HCT116 (cell line): ENCODE measurements around the gene APBA3.

Experiments
- JUND ChIP-seq: IDR thresholded peaks from 2 replicates; pipeline ENCODE4 v1.6.1; 2012
- POLR2A ChIP-seq: IDR thresholded peaks from 2 replicates; pipeline ENCODE4 v1.7.0; 2011; ENCODE audit warnings: borderline replicate concordance; ENCODE audit not compliant: insufficient read depth, insufficient read length; ENCODE audit errors: extremely low read depth
- TCF7L2 ChIP-seq: IDR thresholded peaks from 2 replicates; pipeline ENCODE4 v1.7.0; 2011; ENCODE audit warnings: borderline replicate concordance, inconsistent platforms; ENCODE audit not compliant: insufficient read depth, insufficient read length; ENCODE audit errors: extremely low read depth
- TF ChIP-seq, protein P1 (sequence below): IDR thresholded peaks from 2 replicates; pipeline ENCODE4 v1.6.1; 2012

DNA sequence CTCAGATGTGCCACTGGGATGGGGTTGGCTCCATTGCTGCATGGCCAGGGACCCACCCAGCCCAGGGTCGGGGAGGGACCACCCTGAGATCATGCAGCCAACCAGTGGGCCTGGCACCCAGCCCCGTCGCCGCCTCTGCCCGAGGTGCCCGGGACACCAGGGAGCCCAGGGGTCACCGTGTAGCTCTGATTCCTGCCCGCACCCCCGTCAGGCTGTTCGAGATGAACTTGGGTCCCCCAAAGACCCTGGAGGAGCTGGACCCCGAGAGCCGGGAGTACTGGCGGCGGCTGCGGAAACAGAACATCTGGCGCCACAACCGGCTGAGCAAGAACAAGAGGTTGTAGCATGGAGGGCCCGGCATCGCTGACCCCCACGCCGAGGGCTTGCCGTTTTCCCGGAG lies 5.6 kb upstream of the APBA3 start:
- TF ChIP-seq POLR2A (no peak), TCF7L2 (no peak), JUND (no peak)
- TF ChIP-seq, protein P1, sequence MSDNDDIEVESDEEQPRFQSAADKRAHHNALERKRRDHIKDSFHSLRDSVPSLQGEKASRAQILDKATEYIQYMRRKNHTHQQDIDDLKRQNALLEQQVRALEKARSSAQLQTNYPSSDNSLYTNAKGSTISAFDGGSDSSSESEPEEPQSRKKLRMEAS = no peak
